Ovary (tissue), 3 donors: Measurements from ENCODE around the gene SUDS3.

ENCODE experiments used
- CTCF ChIP-seq, 3 donors: fragments of 450-650 bp in 2 of 3; fragments of 200-600 bp in 1 of 3; IDR thresholded peaks; one replicate each; pipeline versions ENCODE4 v1.5.1 to v1.8.0; 2016 to 2022; ENCODE audit warnings: antibody characterized with exemption in 3 of 3, mild to moderate bottlenecking in 1 of 3
- EP300 ChIP-seq: sonication (generic); formaldehyde crosslinking; IDR thresholded peaks from one replicate; pipeline ENCODE4 v1.6.1; 2017; ENCODE audit warnings: antibody characterized with exemption
- donor health status: DM: no; HTN: no; CAD: no.

DNA sequence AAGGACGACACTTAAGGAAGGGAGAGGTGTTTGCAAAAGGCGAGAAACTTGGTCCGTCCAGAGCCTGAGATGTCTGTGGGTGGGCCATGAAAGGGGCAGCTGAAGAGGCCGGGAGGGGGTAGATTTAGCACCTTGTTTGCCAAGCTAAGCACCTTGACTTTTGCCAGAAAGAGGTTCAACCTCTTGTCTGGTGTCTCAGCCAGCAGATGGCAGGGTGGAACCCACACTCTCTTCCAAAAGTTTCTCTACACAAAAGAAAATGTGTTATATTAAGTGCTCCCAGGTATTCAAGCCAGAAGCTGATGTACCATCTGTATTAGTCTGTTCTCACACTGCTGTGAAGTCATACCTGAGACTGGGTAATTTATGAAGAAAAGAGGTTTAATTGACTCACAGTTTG is 69.9 kb downstream of the SUDS3 start:
- TF ChIP-seq EP300 = no peak
- no peak for TF ChIP-seq CTCF (IDR thresholded peaks at IDR 0.05)
